AG09319 (cell line): ENCODE data around the gene TIMM23.
"Not testable (repeated sequence)": the region's sequence is repeated elsewhere in the genome, so short reads cannot be mapped to it uniquely, and the experiment has no call there.

Experiments
- DNase-seq: peaks from one replicate; pipeline ENCODE4 v3.0.0-alpha.2; 2010; ENCODE audit warnings: low read depth; ENCODE audit errors: extremely low read depth
- TF ChIP-seq, protein P1 (sequence below): IDR thresholded peaks from 2 replicates; pipeline ENCODE4 v1.5.1; 2011; ENCODE audit warnings: low read depth, mild to moderate bottlenecking, inconsistent platforms, low read length, moderate library complexity

The TIMM23 gene

DNA sequence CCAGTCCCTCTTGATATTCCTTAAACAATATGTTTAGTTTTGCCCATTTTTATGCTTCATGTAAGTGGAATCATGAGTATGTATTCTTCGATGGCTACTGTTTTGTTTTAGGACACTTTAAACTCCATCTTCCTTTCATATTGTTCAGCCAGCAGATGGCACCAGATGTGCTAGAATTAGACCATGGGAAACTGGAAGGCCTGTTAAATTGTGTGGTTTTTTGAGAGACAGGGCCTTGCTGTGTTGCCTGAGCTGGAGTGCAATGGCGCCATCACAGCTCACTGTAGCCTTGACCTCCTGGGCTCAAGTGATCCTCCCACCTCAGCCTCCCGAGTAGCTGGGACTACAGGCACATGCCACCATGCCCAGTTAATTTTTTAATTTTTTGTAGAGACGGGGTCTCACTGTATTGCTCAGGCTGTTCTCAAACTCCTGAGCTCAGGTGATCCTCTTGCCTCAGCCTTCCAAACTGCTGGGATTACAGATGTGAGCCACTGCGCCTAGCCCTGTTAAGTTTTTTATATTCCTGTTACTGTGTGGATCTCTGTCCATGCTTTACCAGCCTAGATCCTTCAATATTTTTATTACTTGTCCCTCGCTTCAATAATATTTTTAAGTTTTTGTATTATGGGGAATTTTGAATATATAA lies 11.4 kb downstream of the TIMM23 start:
- TF ChIP-seq, protein P1, sequence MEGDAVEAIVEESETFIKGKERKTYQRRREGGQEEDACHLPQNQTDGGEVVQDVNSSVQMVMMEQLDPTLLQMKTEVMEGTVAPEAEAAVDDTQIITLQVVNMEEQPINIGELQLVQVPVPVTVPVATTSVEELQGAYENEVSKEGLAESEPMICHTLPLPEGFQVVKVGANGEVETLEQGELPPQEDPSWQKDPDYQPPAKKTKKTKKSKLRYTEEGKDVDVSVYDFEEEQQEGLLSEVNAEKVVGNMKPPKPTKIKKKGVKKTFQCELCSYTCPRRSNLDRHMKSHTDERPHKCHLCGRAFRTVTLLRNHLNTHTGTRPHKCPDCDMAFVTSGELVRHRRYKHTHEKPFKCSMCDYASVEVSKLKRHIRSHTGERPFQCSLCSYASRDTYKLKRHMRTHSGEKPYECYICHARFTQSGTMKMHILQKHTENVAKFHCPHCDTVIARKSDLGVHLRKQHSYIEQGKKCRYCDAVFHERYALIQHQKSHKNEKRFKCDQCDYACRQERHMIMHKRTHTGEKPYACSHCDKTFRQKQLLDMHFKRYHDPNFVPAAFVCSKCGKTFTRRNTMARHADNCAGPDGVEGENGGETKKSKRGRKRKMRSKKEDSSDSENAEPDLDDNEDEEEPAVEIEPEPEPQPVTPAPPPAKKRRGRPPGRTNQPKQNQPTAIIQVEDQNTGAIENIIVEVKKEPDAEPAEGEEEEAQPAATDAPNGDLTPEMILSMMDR = peak; percentile 28
- peak; percentile 19 for DNase-seq

DNA sequence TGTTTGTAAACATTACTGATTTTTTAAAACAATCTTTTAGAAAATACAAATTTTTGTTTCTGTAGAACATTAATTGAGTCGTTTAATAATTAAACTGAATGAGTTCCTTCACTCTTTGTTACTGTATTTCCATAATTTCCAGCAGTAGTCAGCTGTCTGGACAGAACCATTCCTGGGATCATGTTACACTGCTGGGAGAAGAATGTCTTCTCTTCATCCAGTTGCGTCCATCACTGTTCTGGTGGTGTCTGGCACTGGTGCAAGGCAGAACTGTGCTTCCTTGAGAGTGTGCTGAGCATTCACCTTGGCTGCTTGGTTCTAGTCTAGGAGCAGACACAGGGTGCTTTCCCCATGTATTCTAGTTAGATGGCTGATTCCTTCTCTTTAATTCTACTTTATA lies 12.2 kb downstream of the TIMM23 start:
- DNase-seq = not testable (repeated sequence)

DNA sequence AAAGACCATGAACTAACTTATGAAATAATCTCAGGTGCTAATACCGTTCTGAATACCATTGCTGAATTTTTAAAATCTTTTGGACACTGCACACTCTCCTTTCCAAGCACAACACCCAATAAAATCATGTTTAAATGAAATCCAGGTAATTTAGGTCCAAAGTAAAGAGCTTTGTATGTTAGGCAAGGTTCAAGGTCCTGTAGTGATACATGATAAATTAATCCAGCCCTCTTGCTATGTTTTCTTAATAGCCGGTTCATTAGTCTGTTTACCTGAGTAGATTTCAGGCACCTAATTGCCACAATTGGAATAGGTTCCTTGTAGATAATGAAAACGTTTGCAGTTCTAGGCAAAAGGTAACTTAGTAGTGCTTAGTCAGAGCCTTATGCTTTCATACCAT lies 13.3 kb downstream of the TIMM23 start:
- not testable (repeated sequence) for DNase-seq

DNA sequence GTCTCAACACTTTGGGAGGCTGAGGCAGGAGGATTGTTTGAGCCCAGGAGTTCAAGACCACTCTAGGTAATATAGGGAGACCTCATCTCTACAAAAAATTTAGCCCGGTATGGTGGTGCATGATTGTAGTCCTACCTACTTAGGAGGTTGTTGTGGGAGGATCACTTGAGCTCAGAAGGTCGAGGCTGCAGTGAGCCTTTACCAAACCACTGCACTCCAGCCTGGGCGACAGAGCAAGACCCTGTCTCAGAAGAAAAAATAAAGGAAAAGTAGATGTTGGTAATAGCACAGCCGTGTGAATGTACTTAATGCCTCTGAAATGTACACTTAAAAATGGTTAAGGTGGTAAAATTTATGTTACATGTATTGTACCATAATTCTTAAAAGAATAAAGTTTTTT lies 25.3 kb downstream of the TIMM23 start:
- TF ChIP-seq, protein P1 = no peak

DNA sequence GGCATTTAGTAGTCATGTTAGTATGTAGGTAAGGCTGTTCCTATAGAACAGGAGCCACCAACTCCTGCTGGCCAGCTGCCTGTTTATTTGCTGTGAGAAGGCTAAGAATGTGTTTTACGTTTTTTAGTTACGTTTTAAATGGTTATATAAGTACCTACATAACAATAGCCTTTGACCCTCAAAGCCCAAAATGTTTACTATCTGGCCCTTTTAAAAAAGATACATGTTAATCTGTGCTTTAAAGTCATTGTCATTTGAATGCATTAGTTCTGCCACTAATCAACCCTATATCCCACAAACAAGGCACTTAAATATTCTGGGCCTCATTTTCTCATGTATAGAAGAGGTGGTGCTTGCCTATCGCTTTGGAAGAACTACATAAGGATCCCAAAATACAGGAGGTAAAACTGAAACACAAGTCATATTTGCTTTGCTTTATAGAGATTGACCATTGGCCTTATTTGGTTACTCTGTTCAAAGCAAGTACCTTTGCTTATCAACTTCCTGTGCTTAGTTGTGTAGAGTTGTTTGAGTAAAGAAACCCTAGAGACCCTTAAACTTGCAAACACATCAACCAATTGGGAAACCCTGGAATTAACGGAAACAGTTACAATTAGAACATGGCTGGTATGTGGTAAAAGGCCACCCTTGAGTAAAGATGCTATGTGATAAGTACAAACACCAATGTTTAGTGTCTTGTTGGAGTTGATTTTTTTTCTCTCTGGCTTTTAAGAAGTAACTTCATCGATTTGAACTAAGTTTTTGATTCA lies 25.9 kb downstream of the TIMM23 start:
- DNase-seq = no peak
- TF ChIP-seq, protein P1 = no peak

More for the DNA sequence above, 25.3 kb downstream of the TIMM23 start:
- no peak for DNase-seq

DNA sequence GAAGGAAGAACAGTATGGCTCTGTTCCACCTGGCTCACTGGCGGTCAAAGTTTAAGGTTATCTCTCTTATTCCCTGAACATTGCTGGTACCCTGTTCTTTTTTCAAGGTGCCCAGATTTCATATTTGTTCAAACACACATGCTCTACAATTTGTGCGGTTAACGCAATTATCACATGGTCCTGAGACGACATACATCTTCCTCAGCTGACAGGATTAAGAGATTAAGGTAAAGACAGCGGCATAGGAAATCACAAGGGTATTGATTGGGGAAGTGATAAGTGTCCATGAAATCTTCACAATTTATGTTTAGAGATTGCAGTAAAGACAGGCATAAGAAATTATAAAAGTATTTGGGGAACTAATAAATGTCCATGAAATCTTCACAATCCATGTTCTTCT lies 27.7 kb downstream of the TIMM23 start:
- not testable (repeated sequence) for DNase-seq

DNA sequence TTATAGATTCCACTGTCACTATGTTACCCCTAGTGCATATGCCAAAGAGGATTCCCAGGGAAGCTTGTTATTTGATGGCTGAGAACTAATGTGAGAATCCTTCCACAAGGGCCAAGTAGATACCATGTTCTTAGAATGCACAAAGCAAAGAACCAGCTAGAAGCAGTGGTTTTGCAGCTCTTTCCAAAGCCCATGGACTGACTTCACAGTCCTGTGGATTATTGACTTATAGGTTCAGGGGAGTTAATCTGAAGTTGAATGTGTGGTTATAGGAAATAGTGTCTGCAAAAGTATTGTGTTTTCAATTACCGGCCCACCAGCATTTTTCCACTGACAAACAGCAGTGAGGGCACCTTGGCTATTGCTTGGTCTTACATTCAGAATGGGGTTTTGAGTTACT lies 28.2 kb downstream of the TIMM23 start:
- TF ChIP-seq, protein P1 = no peak
- DNase-seq = no peak

DNA sequence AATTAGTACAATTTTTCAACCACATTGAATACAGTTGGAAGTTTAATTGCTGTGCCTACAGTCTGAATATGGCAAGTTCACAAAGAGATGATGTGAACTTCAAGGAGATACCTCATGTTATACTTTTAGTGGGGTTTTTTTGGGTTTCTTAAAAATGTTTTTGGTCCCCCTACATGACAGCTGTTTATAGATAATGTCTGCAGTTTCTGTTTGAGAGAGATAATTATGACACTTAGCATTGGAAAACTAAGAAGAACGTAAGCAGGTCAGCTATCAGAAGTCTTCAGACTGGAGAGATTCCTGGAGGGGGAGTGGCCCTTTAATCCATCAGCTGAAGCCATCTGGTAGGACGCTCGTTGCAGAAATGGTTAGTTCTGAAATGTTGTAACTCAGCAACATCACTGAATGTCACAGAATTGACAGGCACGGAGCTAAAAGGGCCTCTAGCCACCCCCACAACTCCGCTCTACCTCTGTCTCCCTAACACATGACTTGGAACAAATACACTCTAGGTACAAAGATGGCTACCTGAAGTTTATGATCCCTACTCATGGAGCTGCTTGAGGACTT lies 29.0 kb downstream of the TIMM23 start:
- TF ChIP-seq, protein P1 = no peak

DNA sequence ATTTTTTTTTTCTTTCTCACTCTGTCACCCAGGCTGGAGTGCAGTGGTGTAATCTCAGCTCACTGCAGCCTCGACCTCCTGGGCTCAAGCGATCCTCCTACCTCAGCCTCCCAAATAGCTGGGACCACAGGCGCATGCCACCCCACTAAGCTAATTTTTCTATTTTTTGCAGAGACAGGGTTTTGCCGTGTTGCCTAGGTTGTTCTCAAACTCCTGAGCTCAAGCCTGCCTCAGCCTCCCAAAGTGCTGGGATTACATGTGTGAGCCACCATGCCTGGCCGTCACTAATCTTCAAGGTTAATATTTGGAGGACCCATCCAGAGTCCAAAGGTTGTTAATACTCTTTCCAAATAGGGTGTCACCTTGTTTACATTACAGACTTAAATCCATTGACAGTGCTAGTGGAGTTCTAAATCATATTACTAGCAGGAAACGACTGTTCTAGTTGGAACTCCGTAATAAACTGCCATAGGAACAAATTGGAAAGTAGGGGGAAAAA lies 29.9 kb downstream of the TIMM23 start:
- not testable (repeated sequence) for DNase-seq

More for the DNA sequence above, 29.0 kb downstream of the TIMM23 start:
- DNase-seq = no peak
